ENCODE results near the gene MYH9.
A peak's percentile ranks its signal among the peaks of the same experiment; 100 is the strongest.

The MYH9 gene

GRCh38 chr22:36331912-36332622 is 55.7 kb downstream of the MYH9 start:
- Histone ChIP-seq H3K4me3 (peak overlapping the region; percentile 56), H3K27ac (peak overlapping the region; percentile 98)

GRCh38 chr22:36331306-36331911 is 56.4 kb downstream of the MYH9 start:
- Histone ChIP-seq H3K27ac (peak overlapping the region; percentile 98), H3K4me3 (peak overlapping the region; percentile 56)
- no peak for TF ChIP-seq CTCF (IDR thresholded peaks at IDR 0.05)
- peak; percentile 92 for DNase-seq (ENCODE audit: low spot score)

More at GRCh38 chr22:36331912-36332622, 55.7 kb downstream of the MYH9 start:
- DNase-seq (ENCODE audit: low spot score): no peak
- no peak for TF ChIP-seq CTCF (IDR thresholded peaks at IDR 0.05)

- no peak for DNase-seq (ENCODE audit: low spot score)
- TF ChIP-seq CTCF (IDR thresholded peaks at IDR 0.05): no peak
- H3K4me3 ChIP-seq: peak overlapping the region; percentile 56
- peak overlapping the region; percentile 98 for H3K27ac ChIP-seq
These were observed 57.0 kb downstream of the MYH9 start for GRCh38 chr22:36330655-36331305.

- H3K4me3 ChIP-seq: peak overlapping the region; percentile 56
- no peak for TF ChIP-seq CTCF (IDR thresholded peaks at IDR 0.05)
- peak overlapping the region; percentile 98 for H3K27ac ChIP-seq
- no peak for DNase-seq (ENCODE audit: low spot score)
These were observed 57.6 kb downstream of the MYH9 start for GRCh38 chr22:36330127-36330526.

GRCh38 chr22:36329254-36330078 is 58.3 kb downstream of the MYH9 start:
- peak overlapping the region; percentile 98 for H3K27ac ChIP-seq
- TF ChIP-seq CTCF (IDR thresholded peaks at IDR 0.05): no peak
- H3K4me3 ChIP-seq: peak overlapping the region; percentile 56
- DNase-seq (ENCODE audit: low spot score): peak; percentile 97

GRCh38 chr22:36328635-36329253 is 59.0 kb downstream of the MYH9 start:
- H3K4me3 ChIP-seq: peak overlapping the region; percentile 56
- TF ChIP-seq CTCF (IDR thresholded peaks at IDR 0.05): no peak

More at GRCh38 chr22:36328635-36329253, 59.0 kb downstream of the MYH9 start:
- peak overlapping the region; percentile 98 for H3K27ac ChIP-seq
- DNase-seq (ENCODE audit: low spot score): no peak

Data from coronary artery (tissue), 2 donors.